HG02870 (cell line): ENCODE data around the gene AJM1.
"Not testable (repeated sequence)": the region's sequence is repeated elsewhere in the genome, so short reads cannot be mapped to it uniquely, and the experiment has no call there.

Source experiments
- ATAC-seq: cut with Tn5 transposase; IDR thresholded peaks from one replicate; pipeline ENCODE4 v1.9.1; 2021; ENCODE audit warnings: mild to moderate bottlenecking, moderate library complexity; ENCODE audit not compliant: unreplicated experiment

AJM1 gene

DNA sequence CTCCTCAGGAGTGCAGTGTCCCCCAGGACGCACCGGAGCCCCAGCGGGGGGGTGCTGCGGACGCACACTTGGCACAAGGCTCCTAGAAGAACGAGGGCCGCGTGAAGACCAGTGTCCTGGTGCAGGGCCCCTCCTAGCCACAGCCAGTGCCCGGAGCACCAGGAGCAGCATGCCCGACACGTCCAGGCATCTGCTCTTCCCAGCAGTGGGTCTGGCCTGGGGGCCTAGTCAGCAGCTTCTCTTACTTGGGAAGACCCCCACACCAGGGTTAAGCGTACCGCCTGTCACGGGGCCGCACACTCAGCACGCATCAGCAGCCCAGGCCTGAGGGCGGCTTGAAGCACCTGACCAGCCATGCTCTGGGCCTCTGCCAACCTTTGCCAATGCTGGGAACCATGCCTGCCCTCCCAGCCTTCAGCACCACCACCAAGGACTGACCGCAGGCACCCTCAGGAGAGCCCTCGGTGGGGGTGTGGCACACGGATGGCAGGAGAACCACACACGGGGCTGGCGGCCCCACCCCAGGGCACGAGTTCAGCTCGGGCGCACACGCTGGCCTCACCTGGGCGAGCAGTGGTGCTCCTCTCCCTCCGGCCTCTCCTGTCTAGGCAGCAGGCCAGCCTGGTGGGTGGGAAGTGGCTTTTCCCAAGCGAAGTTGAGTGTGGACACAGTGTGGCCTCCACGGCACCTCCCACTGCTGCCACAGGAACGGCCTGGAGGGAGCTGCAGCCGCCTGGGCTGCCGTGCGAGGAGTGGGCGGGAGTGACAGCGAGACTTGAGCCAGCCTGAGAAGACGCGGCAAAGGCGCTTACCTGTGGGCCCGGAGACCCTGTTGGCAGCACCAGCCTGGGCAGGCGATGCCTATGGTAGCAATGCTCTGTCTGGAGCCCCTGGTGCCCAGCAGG, 12.0 kb upstream of the AJM1 start:
- ATAC-seq = no peak

DNA sequence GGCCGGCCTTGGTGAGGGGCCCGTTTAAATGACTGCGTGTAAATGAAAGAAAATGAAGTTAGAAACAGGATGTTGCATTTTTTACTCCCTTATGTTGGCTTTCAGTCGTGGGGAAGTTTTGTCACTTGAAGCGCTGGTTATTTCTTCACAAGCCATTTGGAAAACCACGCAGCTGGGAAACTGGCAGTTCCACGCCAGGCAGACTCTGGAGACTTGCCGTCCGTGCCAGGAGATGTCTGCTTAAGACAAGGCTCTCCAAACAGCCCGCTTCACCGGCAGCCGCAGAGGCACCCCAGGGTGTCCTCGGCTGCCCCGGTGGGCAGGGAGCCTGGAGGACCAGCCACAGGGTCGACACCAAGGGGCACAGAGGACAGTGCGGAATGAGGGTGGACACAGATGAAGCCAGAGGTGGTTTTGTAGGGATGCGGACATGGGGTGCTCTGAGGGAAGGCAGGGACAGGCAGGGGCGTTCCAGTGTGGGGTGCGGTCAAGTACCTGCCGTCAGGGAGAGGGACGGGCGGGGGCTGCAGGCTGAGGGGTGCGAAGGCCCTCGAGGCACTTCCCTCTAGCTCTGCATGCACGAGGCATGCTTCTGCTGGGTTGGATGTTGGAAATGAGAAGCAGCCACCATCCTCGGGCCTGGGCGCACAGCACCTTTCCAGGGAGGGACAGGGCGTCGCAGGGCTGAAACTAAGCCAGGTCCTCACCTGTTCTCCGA, 11.1 kb upstream of the AJM1 start:
- ATAC-seq = no peak

DNA sequence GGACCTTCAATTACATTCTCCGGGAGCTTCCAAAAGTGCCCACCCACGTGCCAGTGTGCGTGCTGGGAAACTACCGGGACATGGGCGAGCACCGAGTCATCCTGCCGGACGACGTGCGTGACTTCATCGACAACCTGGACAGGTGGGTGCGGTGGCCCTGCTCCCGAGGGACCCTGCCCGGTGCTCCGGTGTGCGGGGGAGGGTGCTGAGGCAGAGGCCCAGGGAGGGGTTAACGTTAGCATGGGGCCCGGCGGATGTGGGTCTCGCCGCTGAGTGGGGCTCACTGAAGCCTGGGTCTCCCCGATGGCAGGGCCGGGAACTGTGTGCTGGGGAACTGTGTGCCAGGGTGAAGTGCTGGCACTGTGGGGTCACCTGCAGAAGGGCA, 10.6 kb upstream of the AJM1 start:
- no peak for ATAC-seq

DNA sequence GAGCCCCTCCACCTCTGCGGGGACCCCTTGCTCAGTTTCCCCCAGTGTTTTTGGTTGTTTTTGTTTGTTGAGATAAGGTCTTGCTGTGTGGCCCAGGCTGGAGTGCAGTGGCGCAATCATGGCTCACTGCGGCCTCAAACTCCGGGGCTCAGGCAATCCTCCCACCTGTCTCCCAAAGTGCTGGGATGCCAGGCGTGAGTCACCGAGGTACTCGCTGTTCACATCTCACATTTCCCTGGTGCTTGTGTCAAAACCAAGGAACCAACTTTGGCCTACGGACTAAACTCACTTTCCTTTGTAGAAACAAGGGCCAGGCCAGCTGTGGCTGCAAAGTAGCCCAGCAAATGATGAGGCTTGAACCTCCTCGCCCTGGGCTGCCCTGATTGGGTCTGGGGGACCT, 9.7 kb upstream of the AJM1 start:
- no peak for ATAC-seq

DNA sequence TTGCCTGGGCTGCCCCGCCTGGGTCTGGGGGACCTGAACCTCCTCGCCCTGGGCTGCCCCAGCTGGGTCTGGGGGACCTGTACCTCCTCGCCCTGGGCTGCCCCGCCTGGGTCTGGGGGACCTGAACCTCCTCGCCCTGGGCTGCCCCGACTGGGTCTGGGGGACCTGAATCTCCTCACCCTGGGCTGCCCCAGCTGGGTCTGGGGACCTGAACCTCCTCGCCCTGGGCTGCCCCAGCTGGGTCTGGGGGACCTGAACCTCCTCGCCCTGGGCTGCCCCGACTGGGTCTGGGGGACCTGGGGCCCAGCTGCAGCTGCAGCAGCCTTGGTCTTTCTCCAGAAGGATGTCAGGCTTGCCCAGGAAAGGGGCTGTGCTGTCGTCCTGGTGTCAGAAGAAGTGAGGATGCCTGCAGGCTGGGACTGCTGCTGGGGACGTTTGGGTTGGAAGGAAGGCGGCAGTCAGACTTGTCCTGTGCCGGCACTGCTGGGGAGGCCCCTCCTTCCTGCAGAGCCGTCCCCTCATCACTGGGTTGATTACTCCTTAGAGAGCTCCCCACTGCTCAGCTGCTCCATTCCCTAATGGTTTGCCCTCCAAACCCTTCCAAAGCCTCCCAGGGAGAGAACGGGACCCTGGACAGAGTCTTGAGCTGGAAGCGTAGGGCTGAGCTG, 8.8 kb upstream of the AJM1 start:
- ATAC-seq = not testable (repeated sequence)

DNA sequence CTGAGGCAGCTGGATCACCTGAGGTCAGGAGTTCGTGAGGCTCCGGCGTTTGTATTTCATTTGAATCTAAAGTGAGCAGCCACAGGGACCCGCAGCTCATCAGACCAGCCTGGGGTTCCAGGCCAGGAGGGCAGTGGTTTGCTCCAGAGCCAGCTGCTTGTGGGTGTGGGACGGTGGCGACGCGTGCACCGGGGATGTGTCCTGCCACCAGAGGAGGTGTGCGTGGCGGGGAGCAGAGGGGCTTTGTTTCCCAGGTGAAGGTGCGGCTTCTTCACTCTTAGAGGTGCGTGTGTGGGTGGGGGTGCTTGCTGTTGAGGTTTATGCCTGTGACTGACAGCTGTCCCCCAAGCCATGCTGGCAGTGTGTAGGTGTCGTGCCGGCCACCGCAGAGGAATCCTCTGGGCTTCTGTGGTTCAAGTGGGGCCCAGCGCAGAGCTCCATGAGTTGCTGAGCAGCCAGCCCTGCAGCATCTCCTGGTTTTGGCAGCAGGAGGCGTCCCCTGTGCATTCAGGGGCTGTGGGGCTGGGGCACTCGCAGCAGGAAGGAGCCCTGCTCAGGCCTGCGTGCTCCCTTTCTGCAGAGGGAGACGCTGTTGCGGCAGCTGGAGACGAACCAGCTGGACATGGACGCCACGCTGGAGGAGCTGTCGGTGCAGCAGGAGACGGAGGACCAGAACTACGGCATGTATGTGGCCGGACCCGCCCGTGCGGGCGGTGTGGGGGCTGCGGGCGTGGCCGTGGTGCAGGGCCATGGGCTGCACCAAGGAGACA, 6.9 kb upstream of the AJM1 start:
- no peak for ATAC-seq

DNA sequence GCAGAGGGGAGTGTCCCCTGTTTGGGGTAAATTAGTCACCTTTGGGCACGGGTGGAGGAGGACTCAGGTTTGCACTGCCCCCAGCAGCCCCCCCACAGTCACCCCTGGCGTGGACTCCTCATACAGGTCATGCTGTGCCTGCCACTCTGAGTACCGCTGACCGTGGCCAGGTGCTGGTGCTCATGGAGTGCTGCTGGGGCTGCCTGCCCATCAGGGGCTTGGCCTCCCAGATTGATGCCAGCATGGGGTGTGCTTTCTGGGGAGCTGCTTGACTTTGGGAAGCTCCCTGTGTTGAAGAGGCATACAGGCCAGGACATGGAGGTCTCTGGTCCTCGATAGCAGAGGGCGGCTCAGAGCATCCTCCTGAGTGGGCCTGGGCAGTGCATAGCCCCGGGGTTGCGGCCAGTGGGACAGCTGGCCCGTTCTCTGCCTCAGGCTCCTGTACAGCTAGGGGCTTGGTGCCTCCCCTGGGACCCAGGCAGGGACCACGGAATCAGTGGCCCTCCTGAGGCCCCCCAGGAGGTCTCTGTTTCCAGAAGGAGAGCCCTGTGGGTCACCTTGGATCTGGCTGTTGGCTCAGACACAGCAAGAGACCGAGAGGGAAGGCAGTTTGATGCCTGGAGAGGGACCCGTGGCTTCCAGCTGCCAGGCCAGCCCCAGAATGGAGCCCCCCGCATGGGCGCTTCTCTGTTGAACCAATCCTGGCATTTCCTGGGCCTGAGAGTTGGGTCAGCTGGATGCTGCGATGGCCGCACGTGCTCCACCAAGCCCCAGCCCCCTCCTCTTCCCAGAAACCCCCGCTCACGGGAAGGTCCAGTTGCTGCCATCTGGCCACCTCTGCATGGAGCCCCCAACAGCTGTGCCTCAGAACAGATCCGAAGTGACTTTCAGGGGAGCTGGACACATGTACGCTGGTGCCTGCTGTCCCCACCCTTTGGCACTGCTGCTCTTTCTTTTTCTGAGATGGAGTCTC, 6.1 kb upstream of the AJM1 start:
- ATAC-seq = no peak

DNA sequence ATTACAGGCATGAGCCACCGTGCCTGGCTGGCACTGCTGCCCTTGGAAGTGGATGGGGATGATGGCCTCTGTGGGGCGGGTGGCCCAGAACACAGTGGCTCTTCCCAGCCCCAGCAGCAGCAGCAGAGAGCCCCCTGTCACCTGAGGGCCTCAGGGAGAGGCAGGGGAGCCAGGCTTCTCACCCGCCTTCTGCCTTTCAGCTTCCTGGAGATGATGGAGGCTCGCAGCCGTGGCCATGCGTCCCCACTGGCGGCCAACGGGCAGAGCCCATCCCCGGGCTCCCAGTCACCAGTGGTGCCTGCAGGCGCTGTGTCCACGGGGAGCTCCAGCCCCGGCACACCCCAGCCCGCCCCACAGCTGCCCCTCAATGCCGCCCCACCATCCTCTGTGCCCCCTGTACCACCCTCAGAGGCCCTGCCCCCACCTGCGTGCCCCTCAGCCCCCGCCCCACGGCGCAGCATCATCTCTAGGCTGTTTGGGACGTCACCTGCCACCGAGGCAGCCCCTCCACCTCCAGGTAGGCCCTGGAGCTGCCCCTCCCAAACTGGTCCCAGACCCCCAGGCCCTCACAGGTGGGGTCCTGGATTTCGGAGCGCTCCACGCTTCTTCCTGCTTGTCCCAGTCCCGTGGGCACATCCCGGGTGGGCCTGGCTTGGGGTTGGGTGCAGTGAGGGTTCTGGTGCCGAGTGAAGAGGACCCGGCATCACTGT, 5.0 kb upstream of the AJM1 start:
- ATAC-seq = no peak

DNA sequence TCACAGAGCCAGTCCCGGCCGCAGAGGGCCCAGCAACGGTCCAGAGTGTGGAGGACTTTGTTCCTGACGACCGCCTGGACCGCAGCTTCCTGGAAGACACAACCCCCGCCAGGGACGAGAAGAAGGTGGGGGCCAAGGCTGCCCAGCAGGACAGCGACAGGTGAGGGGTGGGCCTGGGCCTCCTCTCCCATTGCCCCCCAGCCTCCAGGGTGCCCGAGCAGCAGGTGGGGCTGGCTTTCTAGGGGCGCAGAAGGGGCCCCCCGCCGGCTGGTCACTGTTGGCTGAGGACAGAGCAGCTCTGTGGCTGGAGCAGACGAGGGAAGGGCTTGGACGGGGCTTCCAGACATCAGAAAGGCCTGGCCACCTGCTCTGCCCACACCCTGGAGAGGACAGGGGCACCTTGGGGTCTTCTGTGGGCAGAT, 4.4 kb upstream of the AJM1 start:
- not testable (repeated sequence) for ATAC-seq

DNA sequence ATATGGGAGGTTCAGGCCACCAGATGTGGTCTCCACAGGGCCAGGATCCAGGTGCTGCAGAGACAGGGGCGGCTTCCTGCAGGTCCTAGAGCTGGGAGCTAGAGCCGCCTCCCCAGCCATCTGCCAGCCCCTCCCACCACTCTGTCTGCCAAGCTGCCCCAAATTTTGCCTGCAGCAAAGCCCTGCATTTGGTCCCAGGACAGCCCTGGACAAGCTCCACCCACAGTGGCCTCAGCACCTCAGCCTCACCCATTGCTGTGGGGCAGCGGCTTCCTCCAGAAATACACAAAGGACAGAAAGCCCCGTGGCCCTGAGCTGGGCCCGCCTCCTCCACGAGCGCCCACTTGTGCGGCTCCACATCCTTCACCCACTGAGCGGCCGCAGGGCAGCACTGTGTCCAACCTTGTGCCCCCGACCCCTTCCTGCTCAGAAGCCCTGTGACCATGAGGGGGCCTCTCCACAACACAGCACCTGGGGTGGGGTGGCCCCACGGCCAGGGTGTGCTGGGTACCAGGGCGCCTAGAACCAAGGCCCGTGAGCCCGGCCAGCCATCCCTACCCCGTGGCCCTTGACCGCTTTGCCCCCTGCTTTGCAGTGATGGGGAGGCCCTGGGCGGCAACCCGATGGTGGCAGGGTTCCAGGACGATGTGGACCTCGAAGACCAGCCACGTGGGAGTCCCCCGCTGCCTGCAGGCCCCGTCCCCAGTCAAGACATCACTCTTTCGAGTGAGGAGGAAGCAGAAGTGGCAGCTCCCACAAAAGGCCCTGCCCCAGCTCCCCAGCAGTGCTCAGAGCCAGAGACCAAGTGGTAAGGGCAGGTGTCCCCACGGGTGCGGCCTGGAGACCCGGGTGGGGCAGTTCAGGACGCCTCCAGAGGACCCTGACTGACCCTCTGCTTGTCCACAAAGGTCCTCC, 3.7 kb upstream of the AJM1 start:
- ATAC-seq = no peak

DNA sequence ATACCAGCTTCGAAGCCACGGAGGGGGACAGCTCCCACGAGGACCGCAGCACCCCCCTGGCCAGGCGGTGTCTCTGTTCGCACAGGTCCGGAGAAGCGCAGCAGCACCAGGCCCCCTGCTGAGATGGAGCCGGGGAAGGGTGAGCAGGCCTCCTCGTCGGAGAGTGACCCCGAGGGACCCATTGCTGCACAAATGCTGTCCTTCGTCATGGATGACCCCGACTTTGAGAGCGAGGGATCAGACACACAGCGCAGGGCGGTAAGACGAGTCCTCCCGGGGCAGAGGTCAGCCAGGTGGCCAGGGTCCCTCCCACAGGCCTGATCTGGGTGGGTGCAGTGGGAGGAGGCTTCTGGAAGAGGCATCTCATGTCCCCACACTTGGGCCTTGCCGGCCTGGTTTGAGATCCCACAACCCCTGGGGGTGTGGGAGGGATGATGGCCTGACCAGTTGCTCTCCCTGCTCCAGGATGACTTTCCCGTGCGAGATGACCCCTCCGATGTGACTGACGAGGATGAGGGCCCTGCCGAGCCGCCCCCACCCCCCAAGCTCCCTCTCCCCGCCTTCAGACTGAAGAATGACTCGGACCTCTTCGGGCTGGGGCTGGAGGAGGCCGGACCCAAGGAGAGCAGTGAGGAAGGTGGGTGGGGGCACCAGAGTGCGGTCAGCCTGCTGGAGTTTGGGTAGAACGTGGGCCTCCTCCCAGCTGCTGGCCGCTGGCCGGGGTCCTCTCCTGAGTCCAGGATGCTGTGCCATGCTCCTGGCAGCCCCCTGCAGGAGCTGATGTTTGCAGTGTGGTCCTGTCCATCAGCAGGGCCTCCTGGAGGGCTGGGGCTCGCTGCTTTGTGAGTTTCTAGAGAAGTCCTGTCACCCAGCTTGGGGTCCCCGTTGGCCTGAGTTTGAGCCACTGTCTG, 2.8 kb upstream of the AJM1 start:
- ATAC-seq = no peak

DNA sequence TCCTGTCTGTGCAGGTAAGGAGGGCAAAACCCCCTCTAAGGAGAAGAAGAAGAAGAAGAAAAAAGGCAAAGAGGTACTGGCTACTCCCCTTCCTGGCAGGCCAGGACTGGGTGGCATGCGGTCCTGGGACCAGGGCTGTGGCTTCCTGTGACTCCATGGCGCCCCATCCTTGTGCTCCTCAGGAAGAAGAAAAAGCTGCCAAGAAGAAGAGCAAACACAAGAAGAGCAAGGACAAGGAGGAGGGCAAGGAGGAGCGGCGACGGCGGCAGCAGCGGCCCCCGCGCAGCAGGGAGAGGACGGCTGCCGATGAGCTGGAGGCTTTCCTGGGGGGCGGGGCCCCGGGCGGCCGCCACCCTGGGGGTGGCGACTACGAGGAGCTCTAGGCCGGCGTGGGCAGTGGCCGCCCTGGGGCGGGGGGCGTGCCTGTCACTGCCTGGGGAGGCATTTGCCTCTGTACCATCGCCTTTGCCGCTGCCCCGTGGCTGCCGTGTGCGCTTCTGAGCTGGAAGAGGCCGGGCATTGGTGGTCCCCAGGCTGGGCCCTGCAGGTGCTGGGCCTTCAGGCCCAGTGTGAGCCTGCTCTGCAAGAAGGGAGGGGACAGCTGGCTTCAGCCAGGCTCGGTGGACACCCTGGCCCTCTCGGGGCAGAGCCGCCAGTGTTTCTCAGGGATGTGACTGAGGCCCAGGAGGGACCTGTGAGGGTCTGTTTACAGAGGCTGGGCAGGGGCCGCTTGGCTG, 2.0 kb upstream of the AJM1 start:
- no peak for ATAC-seq

DNA sequence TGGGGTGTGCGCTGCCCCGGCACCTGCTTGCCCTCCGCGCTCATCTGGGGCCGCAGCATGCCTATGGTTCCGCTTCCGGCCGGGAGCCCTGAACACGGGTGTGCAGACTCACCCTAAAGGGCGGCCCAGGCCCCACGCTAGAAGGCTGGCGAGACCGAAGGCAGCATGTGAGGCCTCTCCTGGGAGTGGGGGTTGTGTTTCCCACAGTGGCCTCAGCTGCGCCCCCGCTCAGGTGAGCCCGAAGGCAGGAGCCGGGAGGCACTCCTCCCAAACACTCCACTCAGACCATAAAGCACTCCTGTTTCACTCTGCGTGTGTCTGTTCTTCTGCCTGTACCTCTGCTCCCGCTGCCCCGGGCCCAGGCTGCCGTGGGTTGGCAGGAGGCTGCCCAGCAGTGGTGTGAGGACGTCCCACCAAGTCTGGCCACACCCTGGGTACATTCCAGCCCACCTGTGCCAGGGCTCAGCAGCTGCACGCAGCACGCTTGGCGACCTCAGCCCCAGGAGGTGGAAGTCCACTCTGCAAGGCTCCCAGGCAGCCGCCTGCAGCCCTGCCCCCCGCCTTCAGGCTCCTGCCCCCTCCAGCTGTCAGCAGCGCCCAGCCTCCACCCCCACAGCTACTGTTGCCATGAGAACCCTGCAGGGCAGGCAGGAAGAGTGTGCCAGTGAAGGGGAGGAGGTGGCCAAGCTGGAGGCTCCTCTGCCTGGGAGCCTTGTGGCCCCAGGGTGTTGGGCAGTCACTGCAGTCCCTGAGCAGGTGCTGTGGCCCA, 1.2 kb upstream of the AJM1 start:
- no peak for ATAC-seq

DNA sequence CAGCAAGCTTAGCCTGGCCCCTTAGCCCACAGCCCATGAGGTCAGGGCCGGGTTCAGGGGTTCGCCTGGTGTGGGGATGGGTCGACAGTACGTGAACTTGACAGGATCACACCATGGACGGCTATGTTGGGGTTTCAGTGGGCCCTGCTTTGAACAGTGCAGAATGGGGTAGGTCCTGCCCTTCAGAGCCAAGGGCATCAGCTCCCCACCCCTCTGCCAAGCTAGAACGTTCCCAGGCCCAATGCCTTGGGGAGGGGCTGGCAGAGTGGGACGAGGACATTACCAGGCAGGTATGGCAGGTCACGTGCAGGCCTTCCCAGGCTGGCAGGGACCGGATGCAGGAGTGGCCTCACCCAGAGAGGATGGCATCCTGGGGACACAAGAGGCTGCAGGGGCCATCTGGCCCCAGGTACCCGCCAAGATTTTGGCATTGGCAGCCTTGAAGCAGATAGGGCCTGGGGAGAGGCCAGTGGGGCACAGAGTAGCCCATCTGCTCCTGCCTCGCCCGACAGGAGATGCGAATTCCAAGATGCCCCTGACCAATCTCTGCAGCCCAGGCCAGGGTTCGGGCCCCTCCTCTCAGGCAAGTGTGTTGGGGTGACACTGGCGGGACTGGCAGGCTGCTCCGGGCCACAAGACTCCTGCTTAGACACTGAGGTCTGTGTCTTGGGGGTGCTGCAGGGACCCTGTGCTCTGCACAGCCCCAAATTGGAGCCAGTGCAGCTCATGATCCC, 465 bp upstream of the AJM1 start:
- ATAC-seq = not testable (repeated sequence)
